WERI-Rb-1 (cell line): ENCODE measurements around the gene HIVEP3.

Experiments used
- DNase-seq: peaks from one replicate; pipeline ENCODE4 v3.0.0-alpha.2; 2020
- H3K27ac ChIP-seq: fragments of 250-450 bp; sonication (Bioruptor Pico); 2 replicates; pipeline ENCODE4 v1.5.1; 2020; ENCODE audit warnings: mild to moderate bottlenecking, moderate library complexity
- H3K27me3 ChIP-seq: fragments of 250-450 bp; sonication (Bioruptor Pico); 2 replicates; pipeline ENCODE4 v1.5.1; 2021; ENCODE audit warnings: mild to moderate bottlenecking, low read depth, moderate library complexity; ENCODE audit not compliant: insufficient read depth, severe bottlenecking
- H3K36me3 ChIP-seq: fragments of 250-450 bp; sonication (Bioruptor Pico); 2 replicates; pipeline ENCODE4 v1.5.1; 2020; ENCODE audit warnings: mild to moderate bottlenecking, moderate library complexity
- H3K4me3 ChIP-seq: 2 replicates; pipeline ENCODE4 v1.5.1; 2011; ENCODE audit warnings: low read depth, mild to moderate bottlenecking, control low read depth, low read length
- H3K9me3 ChIP-seq: fragments of 250-450 bp; sonication (Bioruptor Pico); 2 replicates; pipeline ENCODE4 v1.5.1; 2021; ENCODE audit warnings: mild to moderate bottlenecking, moderate library complexity; ENCODE audit not compliant: severe bottlenecking
- TF ChIP-seq, protein P1 (sequence below): IDR thresholded peaks from 2 replicates; pipeline ENCODE4 v1.5.1; 2011; ENCODE audit warnings: low read depth, mild to moderate bottlenecking, control low read depth, inconsistent platforms, low read length

The HIVEP3 gene

DNA sequence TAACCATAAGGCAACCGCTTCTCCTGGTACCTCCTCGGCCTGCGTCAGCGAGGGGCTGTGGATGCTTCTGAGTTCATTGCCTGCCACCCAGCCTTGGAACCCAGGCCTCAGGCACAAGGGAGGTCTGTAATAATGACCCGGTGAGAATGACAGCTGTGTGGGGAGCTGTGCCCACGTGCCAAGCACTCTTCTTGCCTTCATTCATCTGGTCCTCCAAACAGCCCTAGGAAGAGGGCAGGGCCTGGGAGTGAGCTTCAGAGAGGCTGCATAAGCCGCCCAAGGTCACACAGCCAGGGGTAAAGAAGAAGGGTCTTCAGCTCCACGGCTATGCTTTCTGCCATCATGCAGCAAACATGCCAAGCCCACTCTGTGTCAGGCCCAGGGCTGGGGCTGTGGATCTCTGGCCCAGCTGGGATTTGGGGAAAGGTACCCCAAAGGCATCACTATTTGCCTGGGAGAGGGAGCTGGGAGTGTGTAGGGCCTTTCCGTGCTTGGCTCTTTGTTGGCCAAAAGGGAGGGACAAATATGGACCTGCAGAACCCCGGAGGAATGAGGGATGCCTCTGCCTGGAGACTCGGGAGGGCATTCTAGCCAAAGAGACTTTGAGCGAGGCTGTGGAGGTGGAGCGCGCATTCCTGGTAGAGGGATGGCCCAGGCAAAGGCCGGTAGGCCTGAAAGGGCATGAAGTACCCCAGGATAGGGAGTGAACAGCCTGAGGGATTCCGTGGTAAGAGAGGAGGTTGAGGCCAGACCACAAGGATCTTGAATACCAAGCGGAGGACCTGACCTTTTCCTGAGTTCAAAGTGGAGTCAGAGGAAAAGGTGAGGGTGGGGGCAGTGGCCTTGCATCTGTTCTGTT lies 424.1 kb downstream of the HIVEP3 start:
- Histone ChIP-seq H3K27ac (no peak overlapping the region), H3K27me3 (no peaks in the 10 kb centered on the region), H3K36me3 (no peaks in the 10 kb centered on the region), H3K9me3 (no peaks in the 10 kb centered on the region), H3K4me3 (no peak overlapping the region)
- TF ChIP-seq, protein P1, sequence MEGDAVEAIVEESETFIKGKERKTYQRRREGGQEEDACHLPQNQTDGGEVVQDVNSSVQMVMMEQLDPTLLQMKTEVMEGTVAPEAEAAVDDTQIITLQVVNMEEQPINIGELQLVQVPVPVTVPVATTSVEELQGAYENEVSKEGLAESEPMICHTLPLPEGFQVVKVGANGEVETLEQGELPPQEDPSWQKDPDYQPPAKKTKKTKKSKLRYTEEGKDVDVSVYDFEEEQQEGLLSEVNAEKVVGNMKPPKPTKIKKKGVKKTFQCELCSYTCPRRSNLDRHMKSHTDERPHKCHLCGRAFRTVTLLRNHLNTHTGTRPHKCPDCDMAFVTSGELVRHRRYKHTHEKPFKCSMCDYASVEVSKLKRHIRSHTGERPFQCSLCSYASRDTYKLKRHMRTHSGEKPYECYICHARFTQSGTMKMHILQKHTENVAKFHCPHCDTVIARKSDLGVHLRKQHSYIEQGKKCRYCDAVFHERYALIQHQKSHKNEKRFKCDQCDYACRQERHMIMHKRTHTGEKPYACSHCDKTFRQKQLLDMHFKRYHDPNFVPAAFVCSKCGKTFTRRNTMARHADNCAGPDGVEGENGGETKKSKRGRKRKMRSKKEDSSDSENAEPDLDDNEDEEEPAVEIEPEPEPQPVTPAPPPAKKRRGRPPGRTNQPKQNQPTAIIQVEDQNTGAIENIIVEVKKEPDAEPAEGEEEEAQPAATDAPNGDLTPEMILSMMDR: no peak
- DNase-seq: no peak

DNA sequence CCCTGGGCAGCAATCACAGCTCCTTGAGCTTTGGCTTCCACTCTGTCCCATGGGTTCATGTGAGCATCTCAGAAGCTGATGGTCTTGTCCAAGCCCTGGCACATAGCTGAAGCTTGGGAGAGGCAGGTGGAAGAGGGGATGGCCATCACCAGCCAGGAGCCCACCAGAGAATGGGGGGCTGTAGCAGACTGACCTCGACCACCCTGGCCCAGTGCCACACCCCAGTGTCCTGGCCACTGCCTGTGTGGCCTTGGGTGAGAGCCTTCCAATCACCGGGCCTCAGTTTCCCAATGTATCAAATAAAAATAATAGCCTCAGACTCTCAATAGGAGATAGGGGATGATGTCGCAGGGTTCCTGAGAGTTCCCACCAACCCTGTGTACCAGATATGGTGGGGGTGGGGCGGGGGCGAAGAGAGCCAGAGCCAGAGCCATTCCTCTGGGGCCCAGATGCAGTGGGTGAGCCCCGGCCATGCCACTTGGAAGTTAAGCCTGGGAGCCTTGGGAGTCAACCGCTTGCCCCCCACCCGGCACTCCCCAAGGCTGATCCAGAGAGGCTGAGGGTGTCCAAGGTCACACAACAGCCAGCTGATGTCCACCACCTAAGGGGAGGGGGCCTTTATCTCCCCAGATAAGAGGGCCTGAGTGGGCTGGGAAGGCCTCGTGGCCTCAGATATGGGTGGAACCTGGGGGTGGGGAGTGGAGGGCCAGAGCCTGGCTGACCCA lies 424.9 kb downstream of the HIVEP3 start:
- Histone ChIP-seq H3K4me3 (no peak overlapping the region), H3K36me3 (no peaks in the 10 kb centered on the region), H3K27ac (no peak overlapping the region), H3K9me3 (no peaks in the 10 kb centered on the region), H3K27me3 (no peaks in the 10 kb centered on the region)
- DNase-seq: no peak
- TF ChIP-seq, protein P1: no peak

DNA sequence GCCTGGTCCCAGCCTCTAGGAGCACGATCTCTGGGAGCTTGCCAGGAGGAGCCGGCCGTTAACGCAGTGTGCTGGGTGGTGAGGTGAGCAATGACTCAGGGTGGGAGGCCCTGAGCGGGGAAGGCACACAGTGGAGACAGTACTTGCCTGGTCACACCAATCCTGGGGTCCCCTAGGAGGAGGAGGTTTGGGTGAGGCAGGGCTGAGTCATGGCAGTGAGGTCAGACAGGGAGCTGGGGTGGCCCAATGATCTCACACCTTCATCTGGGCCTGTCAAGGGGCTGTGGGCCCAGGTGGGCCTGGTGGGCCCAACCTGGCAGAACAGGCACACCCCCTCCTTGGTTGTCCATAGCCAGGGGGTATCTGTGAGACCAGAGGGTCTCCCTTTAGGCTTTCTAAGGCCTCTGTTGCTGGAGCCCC lies 425.6 kb downstream of the HIVEP3 start:
- DNase-seq: no peak
- no peak overlapping the region for H3K4me3 ChIP-seq
- TF ChIP-seq, protein P1: no peak
- no peaks in the 10 kb centered on the region for H3K9me3 ChIP-seq
- H3K27ac ChIP-seq: no peak overlapping the region
- no peaks in the 10 kb centered on the region for H3K27me3 ChIP-seq
- no peaks in the 10 kb centered on the region for H3K36me3 ChIP-seq

DNA sequence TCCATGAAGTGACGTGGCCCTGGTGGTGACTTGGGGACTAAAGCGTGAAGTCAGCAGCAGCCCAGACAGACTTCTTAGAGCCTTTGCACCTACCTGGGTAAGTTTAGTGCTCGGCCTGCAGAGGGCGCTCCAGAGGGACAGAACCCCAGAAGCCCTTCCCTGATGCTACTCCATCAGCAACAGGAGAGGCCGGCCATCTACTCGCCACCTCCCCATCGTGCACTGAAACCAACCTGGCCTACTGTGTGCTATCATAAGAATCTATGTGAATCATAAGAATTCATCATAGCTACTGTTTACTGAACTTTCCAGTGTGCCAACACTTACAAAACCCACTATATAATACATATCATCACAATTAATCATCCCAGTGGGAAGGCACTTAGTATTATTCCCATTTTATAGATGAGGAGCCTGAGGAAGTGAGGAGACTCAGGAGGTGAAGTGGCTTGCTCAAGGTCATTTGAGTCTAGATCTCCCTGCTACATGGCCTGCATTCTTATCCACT lies 426.3 kb downstream of the HIVEP3 start:
- no peak overlapping the region for H3K27ac ChIP-seq
- no peaks in the 10 kb centered on the region for H3K36me3 ChIP-seq
- no peak overlapping the region for H3K4me3 ChIP-seq
- TF ChIP-seq, protein P1: peak; percentile 83
- no peak for DNase-seq
- H3K9me3 ChIP-seq: no peaks in the 10 kb centered on the region
- H3K27me3 ChIP-seq: no peaks in the 10 kb centered on the region

DNA sequence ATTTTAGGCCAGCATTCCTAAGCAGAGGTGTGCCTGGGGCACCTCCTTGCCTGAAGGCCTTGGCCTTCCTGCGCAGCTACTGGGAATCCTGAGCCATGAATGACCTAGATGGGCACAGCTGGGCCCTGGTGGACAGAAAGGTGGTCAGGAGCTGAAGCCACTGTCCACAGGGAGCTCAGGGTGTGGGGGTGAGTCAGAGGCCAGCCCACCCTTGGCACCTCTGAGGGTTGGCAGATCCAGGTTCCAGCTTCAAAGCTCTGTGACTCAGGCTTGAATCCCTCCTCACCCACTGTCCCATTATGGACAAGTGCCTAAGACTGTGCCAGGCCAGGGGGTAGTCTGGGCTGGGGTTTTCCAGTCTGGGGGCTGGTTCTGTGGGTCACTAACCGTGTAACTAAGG lies 427.8 kb downstream of the HIVEP3 start:
- Histone ChIP-seq H3K4me3 (no peak overlapping the region), H3K27ac (no peak overlapping the region), H3K9me3 (no peaks in the 10 kb centered on the region), H3K36me3 (no peaks in the 10 kb centered on the region), H3K27me3 (no peaks in the 10 kb centered on the region)
- DNase-seq: no peak
- TF ChIP-seq, protein P1: no peak
